Transverse colon (tissue), 4 donors: ENCODE results near the gene TMEM117. TPM values are rescaled to one million over a fixed set of nuclear protein-coding genes. Genes with fewer than 3 reads are reported as not detected.

ENCODE experiments used
- DNase-seq: peaks from one replicate; pipeline ENCODE4 v3.0.0-alpha.2; 2019
- H3K27ac ChIP-seq, 4 donors: fragments of 200-600 bp; sonication (generic); 2 replicates each; pipeline ENCODE4 v1.5.1; 2016 to 2018; ENCODE audit warnings: inconsistent platforms in 4 of 4
- H3K27me3 ChIP-seq: fragments of 200-600 bp; sonication (generic); 2 replicates; pipeline ENCODE4 v1.5.1; 2017; ENCODE audit warnings: inconsistent platforms
- H3K36me3 ChIP-seq, 4 donors: fragments of 200-600 bp; sonication (generic); 2 replicates each; pipeline ENCODE4 v1.5.1; 2017 to 2019; ENCODE audit warnings: inconsistent platforms in 4 of 4
- H3K4me1 ChIP-seq, 4 donors: fragments of 200-600 bp; sonication (generic); 2 replicates each; pipeline ENCODE4 v1.5.1; 2017 to 2020; ENCODE audit warnings: inconsistent platforms in 4 of 4
- H3K4me3 ChIP-seq, 4 donors: fragments of 200-600 bp; sonication (generic); 1 replicate in 1 of 4; 2 replicates in 3 of 4; pipeline versions ENCODE4 v1.5.1 to v1.6.1; 2017 to 2019; ENCODE audit warnings: inconsistent platforms in 4 of 4
- H3K9me3 ChIP-seq, 2 donors: fragments of 200-600 bp; sonication (generic); 2 replicates each; pipeline ENCODE4 v1.5.1; 2017 to 2019; ENCODE audit warnings: inconsistent platforms in 2 of 2
- EP300 ChIP-seq: sonication (generic); formaldehyde crosslinking; IDR thresholded peaks from one replicate; pipeline ENCODE4 v1.6.1; 2017; ENCODE audit warnings: antibody characterized with exemption, low read depth
- POLR2A ChIP-seq: fragments of 450-650 bp; IDR thresholded peaks from one replicate; pipeline ENCODE4 v1.6.1; 2016; ENCODE audit warnings: antibody characterized with exemption, mild to moderate bottlenecking, moderate library complexity
- POLR2AphosphoS5 ChIP-seq, 3 donors: sonication (generic); formaldehyde crosslinking; IDR thresholded peaks; one replicate each; pipeline ENCODE4 v1.6.1; 2016; ENCODE audit warnings: antibody characterized with exemption in 3 of 3
- WGBS, 2 donors: methylation state at CpG; one replicate each; pipeline ENCODE4 v1.1.5; 2018; ENCODE audit warnings: low coverage in 1 of 2; 5-methylcytosine and 5-hydroxymethylcytosine counted together
- in situ Hi-C, 4 donors: fragments of 200-750 bp; cut with MboI; loops; one replicate each; pipeline versions ENCODE4 v1.15.0 to v1.15.1; 2017; ENCODE audit warnings: low sequenced_read_pairs in 3 of 4, low pct_ligation_motif_present in 1 of 4, low pct_unique_long_range_greater_than_20kb in 1 of 4
- intact Hi-C: fragments of 100-400 bp; cut with DNase I; formaldehyde crosslinking; loops from one replicate; pipeline ENCODE4 v1.15.1; 2023; ENCODE audit warnings: low total_unique reads
- total RNA-seq, 4 donors: library from RNA; depleted of rRNA; stranded (reverse); fragments of >200 nt; gene quantifications; one replicate each; pipeline ENCODE4 v1.1.0, GENCODE V29; 2016
- TF ChIP-seq, protein P1 (sequence below), 5 experiments: fragments of 200-600 bp in 3 of 5; fragments of 450-650 bp in 2 of 5; sonication (generic) in 3 of 5; IDR thresholded peaks; 1 replicate in 2 of 5; 2 replicates in 3 of 5; pipeline ENCODE4 v1.5.1; 2016 to 2017; ENCODE audit warnings: antibody characterized with exemption in 5 of 5, inconsistent platforms in 3 of 5, mild to moderate bottlenecking in 2 of 5, moderate library complexity in 1 of 5

The TMEM117 gene
- total RNA-seq, 4 donors from 2014 or later = 0.40 to 92.8 (median 25.6) TPM

DNA sequence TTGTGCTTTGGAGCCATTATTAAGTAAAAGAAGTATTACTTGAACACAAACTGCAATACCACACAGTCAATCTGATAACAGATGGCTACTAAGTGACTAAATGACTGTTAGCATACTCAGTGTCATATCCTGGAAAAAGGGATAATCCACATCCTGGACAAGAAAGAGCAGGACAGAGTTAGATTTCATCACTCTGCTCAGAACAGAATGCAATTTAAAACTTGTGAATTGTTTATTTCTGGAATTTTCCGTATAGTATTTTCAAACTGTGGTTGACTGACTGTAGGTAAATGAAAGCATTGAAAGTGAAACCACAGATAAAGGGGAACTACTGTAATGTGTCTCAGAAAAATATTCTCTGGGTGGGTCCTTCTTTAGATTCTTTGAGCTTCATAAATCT lies 458.8 kb downstream of the TMEM117 start:
- intact Hi-C loops = no loop called here
- in situ Hi-C loops = no loop called here
- Histone ChIP-seq H3K4me1 (peaks cover 0 to 3% (median 2%) of the 10 kb centered on the region in 4 donors), H3K36me3 (no peaks in the 10 kb centered on the region), H3K27me3 (no peaks in the 10 kb centered on the region), H3K4me3 (no peak overlapping the region), H3K9me3 (peaks cover 6 to 9% of the 10 kb centered on the region in 2 donors), H3K27ac (no peak overlapping the region)
- no peak for DNase-seq
- WGBS, 2 donors = 76 to 93% methylated on average over 1 of the region's 1 CpG
- TF ChIP-seq, protein P1, sequence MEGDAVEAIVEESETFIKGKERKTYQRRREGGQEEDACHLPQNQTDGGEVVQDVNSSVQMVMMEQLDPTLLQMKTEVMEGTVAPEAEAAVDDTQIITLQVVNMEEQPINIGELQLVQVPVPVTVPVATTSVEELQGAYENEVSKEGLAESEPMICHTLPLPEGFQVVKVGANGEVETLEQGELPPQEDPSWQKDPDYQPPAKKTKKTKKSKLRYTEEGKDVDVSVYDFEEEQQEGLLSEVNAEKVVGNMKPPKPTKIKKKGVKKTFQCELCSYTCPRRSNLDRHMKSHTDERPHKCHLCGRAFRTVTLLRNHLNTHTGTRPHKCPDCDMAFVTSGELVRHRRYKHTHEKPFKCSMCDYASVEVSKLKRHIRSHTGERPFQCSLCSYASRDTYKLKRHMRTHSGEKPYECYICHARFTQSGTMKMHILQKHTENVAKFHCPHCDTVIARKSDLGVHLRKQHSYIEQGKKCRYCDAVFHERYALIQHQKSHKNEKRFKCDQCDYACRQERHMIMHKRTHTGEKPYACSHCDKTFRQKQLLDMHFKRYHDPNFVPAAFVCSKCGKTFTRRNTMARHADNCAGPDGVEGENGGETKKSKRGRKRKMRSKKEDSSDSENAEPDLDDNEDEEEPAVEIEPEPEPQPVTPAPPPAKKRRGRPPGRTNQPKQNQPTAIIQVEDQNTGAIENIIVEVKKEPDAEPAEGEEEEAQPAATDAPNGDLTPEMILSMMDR (IDR thresholded peaks at IDR 0.05) = no peak
- TF ChIP-seq POLR2A (no peak), POLR2AphosphoS5 (IDR thresholded peaks at IDR 0.05) (no peak), EP300 (no peak)

DNA sequence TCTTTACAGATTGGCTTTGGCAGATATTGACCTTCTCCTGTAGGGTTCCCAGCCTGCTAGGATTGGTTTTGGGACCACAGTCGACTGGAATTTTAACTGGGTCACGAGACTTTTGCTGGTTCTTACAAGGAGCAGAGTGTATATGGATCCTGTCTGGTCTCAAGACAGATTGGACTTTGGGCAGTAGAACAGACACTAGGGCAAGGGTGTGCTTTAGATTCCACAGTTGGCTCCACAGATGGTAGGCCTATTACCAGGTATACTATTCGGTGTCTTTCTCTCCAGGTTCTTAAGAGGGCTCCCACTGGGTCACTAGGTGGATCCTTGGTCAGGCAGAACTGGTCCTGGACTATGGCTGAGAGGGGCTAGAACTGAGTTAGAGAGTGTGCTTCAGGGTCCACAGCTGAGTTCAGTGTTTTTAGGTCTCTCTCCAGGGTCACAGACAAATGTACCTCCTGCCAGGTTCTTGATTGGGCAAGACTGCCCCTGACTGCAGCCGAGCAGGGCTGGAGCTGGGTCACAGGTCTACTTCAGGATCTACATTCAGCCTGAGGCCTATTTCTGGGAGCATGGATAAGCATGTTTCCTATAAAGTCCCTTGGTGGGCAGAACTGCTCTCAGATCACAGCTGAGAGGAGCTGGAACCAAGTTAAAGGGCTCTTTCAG lies 460.2 kb downstream of the TMEM117 start:
- Histone ChIP-seq H3K4me3 (no peak overlapping the region), H3K27me3 (no peaks in the 10 kb centered on the region), H3K36me3 (no peaks in the 10 kb centered on the region), H3K9me3 (peaks cover 6% of the 10 kb centered on the region in 2 donors), H3K4me1 (peaks cover 0 to 3% (median 2%) of the 10 kb centered on the region in 4 donors), H3K27ac (peak overlapping the region in 3 of 4 donors; percentile 27 to 67 (median 41))
- 70 to 94% methylated on average over 2 to 4 of the region's 4 CpGs for WGBS, 2 donors
- intact Hi-C loops = no loop called here
- in situ Hi-C loops = no loop called here
- TF ChIP-seq, protein P1 (IDR thresholded peaks at IDR 0.05) = no peak
- TF ChIP-seq POLR2AphosphoS5 (IDR thresholded peaks at IDR 0.05) (no peak), EP300 (no peak), POLR2A (no peak)
- DNase-seq = no peak

DNA sequence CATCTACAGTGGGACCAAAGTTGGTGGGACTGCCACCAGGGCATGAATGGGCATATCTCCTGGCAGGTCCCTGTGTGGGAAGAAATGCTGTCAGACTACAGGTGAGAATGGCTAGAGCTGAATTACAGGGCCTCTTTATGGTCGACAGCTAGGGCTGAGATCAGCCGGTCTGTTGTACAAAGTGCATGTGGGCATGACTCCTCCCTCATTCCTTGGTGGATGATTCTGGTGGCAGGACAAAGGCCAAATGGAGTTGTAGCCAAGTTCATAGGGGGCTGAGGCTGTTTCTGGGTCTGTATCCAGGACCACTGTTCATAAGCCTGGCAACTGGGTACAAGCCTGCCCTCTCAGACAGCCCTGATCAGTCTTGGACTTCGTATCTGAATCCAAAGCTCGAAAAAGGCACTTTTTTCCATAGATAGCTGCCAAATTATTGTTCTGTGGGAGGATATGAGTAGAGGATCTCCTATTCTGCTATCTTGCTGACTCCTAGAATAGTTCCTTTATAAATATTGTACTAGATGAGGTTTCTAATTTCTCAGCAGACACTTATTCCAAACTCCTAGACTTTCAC lies 460.8 kb downstream of the TMEM117 start:
- intact Hi-C loops = no loop called here
- Histone ChIP-seq H3K4me1 (peaks cover 0 to 3% (median 2%) of the 10 kb centered on the region in 4 donors), H3K27ac (peak overlapping the region in 3 of 4 donors; percentile 27 to 67 (median 41)), H3K9me3 (peaks cover 6% of the 10 kb centered on the region in 2 donors), H3K36me3 (no peaks in the 10 kb centered on the region), H3K4me3 (no peak overlapping the region), H3K27me3 (no peaks in the 10 kb centered on the region)
- DNase-seq = peak; percentile 51
- in situ Hi-C loops = no loop called here
- TF ChIP-seq POLR2A (no peak), POLR2AphosphoS5 (IDR thresholded peaks at IDR 0.05) (peak in 1 of 3 donors; percentile 21), EP300 (no peak)
- TF ChIP-seq, protein P1 (IDR thresholded peaks at IDR 0.05) = peak in 1 of 5 experiments; percentile 21
- 79% methylated on average over 4 of the region's 4 CpGs; no CpG with 5 or more reads in 1 of the 2 donors for WGBS, 2 donors

DNA sequence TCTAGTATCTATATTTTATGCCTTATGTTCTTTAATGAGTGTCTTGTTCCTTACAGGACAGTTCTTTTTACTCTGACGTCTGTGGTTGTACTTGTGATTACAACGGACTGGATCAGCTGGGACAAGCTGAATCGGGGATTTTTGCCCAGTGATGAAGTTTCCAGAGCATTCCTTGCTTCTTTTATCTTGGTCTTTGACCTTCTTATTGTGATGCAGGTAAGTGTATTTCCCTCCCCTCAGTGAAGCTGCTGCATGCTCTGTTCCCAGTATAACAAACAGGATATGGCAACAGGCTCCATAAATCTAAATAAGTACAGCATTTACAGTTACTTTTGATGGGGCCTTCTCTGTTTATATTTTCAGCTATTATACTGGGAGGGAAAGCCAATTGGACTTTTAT lies 463.6 kb downstream of the TMEM117 start:
- in situ Hi-C loops = no loop called here
- intact Hi-C loops = no loop called here
- Histone ChIP-seq H3K9me3 (peaks cover 6% of the 10 kb centered on the region in 2 donors), H3K4me3 (no peak overlapping the region), H3K27me3 (no peaks in the 10 kb centered on the region), H3K36me3 (no peaks in the 10 kb centered on the region), H3K27ac (no peak overlapping the region), H3K4me1 (peaks cover 0 to 3% (median 2%) of the 10 kb centered on the region in 4 donors)
- whole genome bisulfite sequencing, 2 donors = 70 to 79% methylated on average over 3 of the region's 3 CpGs
- DNase-seq = no peak
- no peak for TF ChIP-seq POLR2A
- TF ChIP-seq POLR2AphosphoS5 (IDR thresholded peaks at IDR 0.05) = no peak
- TF ChIP-seq, protein P1 (IDR thresholded peaks at IDR 0.05) = no peak
